ENCODE results near the gene TCF23. TPM values are rescaled to one million over a fixed set of nuclear protein-coding genes. Genes with fewer than 3 reads are reported as not detected.
"Not testable (repeated sequence)": the region's sequence is repeated elsewhere in the genome, so short reads cannot be mapped to it uniquely, and the experiment has no call there.

The TCF23 gene
- total RNA-seq, 1 experiment from 2014 or later, result not detected

DNA sequence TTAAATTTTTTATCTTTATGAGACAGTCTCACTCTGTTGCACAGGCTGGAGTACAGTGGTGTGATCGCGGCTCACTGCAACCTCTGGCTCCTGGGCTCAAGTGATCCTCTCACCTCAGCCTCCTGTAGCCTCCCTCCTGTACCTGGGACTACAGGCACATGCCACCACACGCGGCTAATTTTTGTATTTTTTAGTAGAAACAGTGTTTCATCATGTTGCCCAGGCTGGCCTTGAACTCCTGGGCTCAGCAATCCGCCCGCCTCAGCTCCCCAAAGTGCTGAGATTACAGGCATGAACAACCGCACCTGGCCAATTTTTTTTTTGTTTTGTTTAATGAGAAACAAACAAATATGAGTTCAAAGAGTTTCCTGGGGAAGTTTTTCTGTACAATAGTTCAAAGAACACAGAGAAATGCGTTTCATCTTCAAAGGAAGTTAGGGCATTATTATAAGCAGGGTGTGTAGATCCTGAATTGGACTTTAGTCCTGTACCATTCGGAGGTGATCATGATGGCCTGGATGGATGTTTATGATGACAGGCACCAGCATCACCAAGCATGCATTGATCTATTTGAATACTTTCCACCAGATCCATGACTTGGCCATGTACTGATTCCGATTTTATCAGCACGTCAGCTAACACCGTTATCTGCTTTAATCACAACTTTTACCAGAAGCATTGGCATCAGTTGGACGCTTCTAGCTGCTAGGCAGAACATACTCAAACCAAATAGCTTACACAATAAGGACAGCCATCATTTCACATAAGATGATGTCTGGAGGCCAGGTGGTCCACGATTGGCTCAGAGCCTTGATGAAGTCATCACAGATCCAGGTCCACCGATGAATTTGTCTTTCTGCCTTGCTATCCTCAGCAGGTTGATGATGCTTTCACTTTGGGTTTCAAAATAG lies 28.9 kb downstream of the TCF23 start:
- Histone ChIP-seq H3K4me1 (replicated peaks) (peaks cover 47% of the 10 kb centered on the region), H3K36me3 (no peaks in the 10 kb centered on the region), H3K9me3 (replicated peaks) (no peaks in the 10 kb centered on the region), H3K27me3 (replicated peaks) (no peaks in the 10 kb centered on the region), H3K4me3 (no peak overlapping the region), H3K27ac (no peak overlapping the region)
- DNase-seq (ENCODE audit: low read depth in 1 of 2, low spot score in 2 of 2), result no peak

DNA sequence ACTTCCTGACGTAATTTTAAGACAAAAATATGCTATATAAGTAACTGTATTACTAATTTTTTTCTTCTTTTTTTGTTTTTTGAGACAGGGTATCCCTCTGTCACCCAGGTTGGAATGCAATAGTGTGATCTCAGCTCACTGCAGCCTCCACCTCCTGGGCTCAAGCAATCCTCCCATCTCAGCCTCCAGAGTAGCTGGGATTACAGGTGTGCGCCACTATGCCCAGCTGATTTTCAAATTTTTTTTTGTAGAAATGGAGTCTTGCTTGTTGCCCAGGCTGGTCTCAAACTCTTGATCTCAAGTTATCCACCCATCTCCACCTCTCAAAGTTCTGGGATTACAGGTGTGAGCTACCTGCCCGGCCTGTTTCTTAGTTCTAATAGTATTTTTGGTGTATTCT lies 29.7 kb downstream of the TCF23 start:
- Histone ChIP-seq H3K9me3 (replicated peaks) (no peaks in the 10 kb centered on the region), H3K4me1 (replicated peaks) (peaks cover 54% of the 10 kb centered on the region), H3K36me3 (no peaks in the 10 kb centered on the region), H3K27ac (no peak overlapping the region), H3K27me3 (replicated peaks) (no peaks in the 10 kb centered on the region), H3K4me3 (no peak overlapping the region)
- no peak for DNase-seq (ENCODE audit: low read depth in 1 of 2, low spot score in 2 of 2)

DNA sequence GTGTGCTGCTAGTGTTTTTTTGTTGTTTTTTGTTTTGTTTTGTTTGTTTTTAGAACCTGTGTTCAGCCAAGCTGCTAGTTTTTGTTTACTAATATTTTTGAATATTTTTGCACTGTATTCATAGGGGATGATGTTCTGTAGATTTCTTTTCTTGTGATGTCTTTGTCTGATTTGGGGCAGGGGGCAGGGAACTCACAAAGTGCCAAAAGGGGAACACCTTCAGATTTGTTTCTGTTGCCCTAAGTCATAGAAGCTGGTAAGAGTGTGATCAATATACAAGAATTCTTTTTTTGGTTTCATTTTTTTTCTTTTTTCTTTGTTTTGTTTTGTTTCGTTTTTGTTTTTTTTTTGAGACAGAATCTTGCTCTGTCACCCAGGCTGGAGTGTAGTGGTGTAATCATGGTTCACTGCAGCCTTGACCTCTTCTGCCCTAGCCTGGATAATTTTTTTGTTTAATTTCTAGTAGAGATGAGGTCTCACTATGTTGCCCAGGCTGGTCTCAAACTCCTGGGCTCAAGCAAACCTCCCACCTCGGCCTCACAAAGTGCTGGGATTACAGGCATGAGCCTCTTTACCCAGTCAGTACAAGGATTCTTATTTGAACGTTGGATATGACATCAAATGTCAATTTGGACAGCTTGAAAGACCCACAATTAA lies 30.7 kb downstream of the TCF23 start:
- no peak for DNase-seq (ENCODE audit: low read depth in 1 of 2, low spot score in 2 of 2)
- H3K36me3 ChIP-seq, result no peaks in the 10 kb centered on the region
- H3K4me1 ChIP-seq (replicated peaks), result peaks cover 60% of the 10 kb centered on the region
- H3K9me3 ChIP-seq (replicated peaks), result 0 out of 2 replicates have a peak, but pooled peaks cover 4% of the 10 kb centered on the region
- H3K27ac ChIP-seq, result peak overlapping the region; percentile 98
- no peak overlapping the region for H3K4me3 ChIP-seq
- no peaks in the 10 kb centered on the region for H3K27me3 ChIP-seq (replicated peaks)

DNA sequence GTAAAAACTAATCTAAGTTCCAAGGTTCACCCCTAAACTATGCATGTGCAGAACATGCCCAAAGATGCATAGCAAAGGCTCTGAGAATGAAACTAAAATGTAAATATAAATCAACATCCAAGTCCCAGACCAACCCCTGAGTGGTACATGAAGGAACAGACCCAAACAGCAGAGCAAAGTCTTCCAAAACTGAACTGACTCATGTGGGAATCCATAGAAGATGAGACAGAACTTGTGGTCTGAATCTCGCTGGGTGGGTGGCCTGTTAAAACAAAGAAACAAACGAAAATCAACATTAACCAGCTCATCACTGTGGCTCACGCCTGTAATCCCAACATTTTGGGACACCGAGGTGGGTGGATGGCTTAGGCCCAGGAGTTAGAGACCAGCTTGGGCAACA lies 33.5 kb downstream of the TCF23 start:
- peak; percentile 92 to 96 for DNase-seq (ENCODE audit: low read depth in 1 of 2, low spot score in 2 of 2)
- H3K4me1 ChIP-seq (replicated peaks), result peaks cover 80% of the 10 kb centered on the region
- H3K36me3 ChIP-seq, result no peaks in the 10 kb centered on the region

DNA sequence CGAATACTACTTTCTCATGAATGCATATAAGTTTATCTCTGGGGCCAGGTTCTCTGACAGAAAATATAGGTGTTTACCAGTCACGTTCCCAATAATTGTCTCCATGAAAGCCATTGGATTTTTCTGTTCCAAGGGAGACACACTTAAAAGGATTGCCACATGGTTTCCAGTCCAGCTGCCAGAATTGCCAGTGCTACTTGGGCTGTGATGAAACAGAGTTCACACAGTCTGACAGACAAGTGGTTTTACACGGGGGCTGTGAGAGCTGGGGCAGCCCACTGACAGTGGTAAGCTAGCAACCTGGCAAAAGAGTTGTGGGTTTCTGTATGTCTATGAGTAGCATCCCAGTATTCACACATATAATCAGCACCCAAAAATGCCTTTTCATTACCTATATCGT lies 35.3 kb downstream of the TCF23 start:
- Histone ChIP-seq H3K36me3 (no peaks in the 10 kb centered on the region), H3K27me3 (replicated peaks) (no peaks in the 10 kb centered on the region), H3K9me3 (replicated peaks) (0 out of 2 replicates have a peak, but pooled peaks cover 4% of the 10 kb centered on the region), H3K4me1 (replicated peaks) (peaks cover 95% of the 10 kb centered on the region), H3K4me3 (no peak overlapping the region), H3K27ac (peak overlapping the region; percentile 98)
- peak in 1 of 2 experiments; percentile 53 for DNase-seq (ENCODE audit: low read depth in 1 of 2, low spot score in 2 of 2)

More for the DNA sequence above, 33.5 kb downstream of the TCF23 start:
- H3K27ac ChIP-seq, result peak overlapping the region; percentile 98
- H3K9me3 ChIP-seq (replicated peaks), result 0 out of 2 replicates have a peak, but pooled peaks cover 4% of the 10 kb centered on the region
- H3K27me3 ChIP-seq (replicated peaks), result no peaks in the 10 kb centered on the region
- no peak overlapping the region for H3K4me3 ChIP-seq

DNA sequence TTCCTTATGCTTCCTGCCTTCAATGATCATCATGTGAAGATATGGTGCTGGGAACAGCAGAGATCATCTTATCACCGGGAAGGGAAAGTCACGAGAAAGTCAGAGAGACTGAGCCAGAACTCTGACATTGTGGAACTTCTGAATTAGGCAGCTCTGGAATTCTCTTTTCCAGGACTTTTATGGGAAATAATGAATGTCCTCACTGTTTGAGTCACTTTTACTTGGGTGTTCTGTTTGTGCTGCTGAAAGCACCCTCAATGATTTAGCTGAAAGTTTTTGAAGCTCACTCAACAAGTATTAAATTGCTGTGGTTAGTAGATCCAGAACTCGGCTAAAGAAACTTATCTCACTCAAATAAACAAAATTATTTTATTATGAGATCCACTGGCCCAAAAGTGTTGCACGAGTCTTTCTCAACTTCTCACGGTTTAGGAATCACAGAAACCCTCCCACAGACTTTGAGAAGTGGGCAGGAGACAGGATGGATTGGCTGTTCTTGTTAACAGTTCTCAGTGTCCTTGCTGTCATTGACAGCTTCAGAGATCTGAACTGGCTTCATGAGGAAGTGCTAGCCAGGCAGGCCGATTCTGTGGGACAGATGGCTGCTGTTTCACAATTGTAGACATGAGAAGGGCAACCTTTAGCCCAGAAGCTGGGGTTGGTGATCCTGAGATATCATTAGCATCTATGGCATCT lies 36.7 kb downstream of the TCF23 start:
- Histone ChIP-seq H3K9me3 (replicated peaks) (0 out of 2 replicates have a peak, but pooled peaks cover 4% of the 10 kb centered on the region), H3K4me3 (no peak overlapping the region), H3K4me1 (replicated peaks) (peaks cover 83% of the 10 kb centered on the region), H3K36me3 (no peaks in the 10 kb centered on the region), H3K27ac (peak overlapping the region; percentile 98), H3K27me3 (replicated peaks) (no peaks in the 10 kb centered on the region)
- DNase-seq (ENCODE audit: low read depth in 1 of 2, low spot score in 2 of 2), result peak; percentile 86 to 96

DNA sequence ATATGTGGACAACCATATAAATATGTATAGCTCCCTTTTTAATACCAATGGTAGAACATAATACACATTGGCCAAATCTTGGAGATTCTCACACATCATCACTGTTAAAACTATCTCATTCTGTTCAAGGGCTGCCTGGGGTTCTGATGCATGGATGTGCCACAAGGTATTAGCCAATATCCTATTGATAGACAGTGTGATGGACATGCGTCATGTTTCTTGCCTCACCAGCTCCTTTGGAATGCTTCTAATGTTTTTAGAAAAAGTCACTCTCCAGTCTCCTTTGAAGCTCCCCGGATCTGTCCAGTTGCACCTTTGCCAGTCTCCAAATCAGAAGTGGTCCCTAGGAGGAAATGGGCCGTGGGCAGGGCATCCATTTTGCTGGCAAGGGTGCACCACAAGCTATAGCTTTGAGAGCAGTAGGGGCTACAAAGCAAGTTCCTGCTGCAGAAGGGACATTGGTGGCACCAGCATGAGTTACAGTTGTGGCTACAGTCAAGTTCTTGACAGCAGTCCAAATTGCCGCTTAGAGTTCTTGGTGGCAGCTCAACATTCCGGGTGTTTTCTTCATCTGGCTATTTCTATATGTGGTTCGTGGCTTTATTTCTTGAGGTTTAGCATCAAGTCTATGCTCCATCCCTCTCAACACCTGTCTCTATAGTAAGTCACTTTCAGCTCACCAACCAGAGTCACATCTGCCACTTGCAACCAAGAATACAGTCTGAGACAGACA lies 38.0 kb downstream of the TCF23 start:
- peaks cover 76% of the 10 kb centered on the region for H3K4me1 ChIP-seq (replicated peaks)
- no peaks in the 10 kb centered on the region for H3K36me3 ChIP-seq
- 0 out of 2 replicates have a peak, but pooled peaks cover 4% of the 10 kb centered on the region for H3K9me3 ChIP-seq (replicated peaks)
- no peaks in the 10 kb centered on the region for H3K27me3 ChIP-seq (replicated peaks)
- peak overlapping the region; percentile 98 for H3K27ac ChIP-seq
- no peak for DNase-seq (ENCODE audit: low read depth in 1 of 2, low spot score in 2 of 2)
- H3K4me3 ChIP-seq, result no peak overlapping the region

DNA sequence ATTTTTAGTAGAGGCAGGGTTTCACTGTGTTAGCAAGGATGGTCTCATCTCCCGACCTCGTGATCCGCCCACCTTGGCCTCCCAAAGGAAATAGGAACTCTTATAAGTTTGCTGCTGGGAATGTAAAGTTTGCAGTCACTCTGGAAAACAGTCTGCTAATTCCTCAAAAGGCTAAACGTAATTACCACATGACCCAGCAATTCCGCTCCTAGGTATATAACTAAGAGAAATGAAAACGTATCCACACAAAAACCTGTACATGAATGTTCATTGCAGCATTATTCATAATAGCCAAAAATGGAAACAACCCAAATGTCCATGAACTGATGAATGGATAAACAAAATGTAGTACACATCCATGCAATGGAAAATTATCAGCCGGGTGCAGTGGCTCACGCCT lies 41.2 kb downstream of the TCF23 start:
- H3K4me1 ChIP-seq (replicated peaks), result peaks cover 53% of the 10 kb centered on the region
- H3K27ac ChIP-seq, result no peak overlapping the region
- H3K4me3 ChIP-seq, result no peak overlapping the region
- no peak for DNase-seq (ENCODE audit: low read depth in 1 of 2, low spot score in 2 of 2)
- no peaks in the 10 kb centered on the region for H3K9me3 ChIP-seq (replicated peaks)
- no peaks in the 10 kb centered on the region for H3K27me3 ChIP-seq (replicated peaks)
- H3K36me3 ChIP-seq, result no peaks in the 10 kb centered on the region

DNA sequence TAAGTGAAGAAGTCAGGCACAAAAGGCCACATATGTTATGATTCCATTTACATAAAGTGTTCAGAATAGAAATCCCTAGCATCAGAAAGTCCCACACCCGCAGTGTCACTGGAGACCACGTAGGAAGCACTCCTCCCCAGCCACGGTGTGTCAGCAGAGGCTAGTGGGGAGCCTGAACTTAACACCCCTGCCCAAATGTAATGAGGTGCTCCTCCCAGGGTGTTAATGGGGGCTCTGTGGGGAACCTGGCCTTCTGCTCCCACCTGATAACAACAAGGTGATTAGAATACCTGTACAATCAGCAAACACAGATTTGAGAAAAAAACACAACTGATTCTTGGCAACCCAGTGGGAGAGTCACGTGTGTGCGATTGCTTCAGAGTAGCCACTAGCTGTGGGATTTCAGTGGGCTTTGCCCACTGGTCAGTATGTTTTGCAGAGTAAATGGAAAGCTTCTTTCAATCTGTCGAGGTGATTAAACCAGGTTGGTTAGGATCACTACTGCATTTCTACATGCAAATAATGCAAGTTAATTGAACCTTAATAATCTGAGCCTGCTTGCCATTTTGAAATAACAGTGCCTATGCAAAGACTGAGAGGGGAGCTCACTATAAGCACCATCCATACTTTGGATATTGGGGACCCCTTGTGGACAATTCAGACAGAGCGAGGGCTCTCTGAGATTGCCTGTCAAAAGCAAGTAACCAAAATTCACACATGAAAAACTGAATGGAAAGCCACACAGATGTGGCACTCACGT lies 42.4 kb downstream of the TCF23 start:
- Histone ChIP-seq H3K27me3 (replicated peaks) (no peaks in the 10 kb centered on the region), H3K9me3 (replicated peaks) (no peaks in the 10 kb centered on the region), H3K27ac (no peak overlapping the region), H3K36me3 (no peaks in the 10 kb centered on the region), H3K4me3 (no peak overlapping the region), H3K4me1 (replicated peaks) (peaks cover 44% of the 10 kb centered on the region)
- peak; percentile 65 to 70 for DNase-seq (ENCODE audit: low read depth in 1 of 2, low spot score in 2 of 2)

DNA sequence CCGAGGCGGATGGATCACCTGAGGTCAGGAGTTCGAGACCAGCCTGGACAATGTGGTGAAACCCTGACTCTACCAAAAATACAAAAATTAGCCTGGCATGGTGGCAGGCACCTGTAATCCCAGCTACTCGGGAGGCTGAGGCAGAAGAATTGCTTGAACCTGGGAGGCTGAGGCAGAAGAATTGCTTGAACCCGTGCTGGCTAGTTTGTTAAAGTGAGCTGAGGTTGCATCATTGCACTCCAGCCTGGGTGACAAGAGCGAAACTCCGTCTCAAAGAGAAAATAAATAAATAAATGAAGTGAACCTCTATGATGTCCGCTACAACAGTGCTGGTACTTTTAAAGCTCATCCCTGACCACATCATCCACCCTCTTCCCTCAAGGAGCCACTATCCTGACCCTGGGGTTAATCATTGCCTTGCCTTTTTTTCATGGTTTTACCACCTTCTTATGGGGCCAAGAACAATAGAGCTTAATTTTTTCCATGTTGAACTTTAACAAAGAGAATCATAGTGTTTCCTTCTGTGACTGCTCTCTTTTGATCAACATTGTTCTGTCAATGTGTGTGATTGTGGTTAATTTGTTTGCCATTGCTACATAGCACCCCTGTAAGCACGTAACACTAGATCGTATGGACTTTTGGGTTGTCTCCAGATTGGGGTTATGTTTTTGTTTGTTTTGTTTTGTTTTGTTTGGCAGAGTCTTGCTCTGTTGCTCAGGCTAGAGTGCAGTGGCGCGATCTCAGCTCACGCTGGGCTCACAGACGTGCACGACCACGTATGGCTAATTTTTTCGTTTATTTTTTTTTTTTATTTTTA lies 45.9 kb downstream of the TCF23 start:
- H3K9me3 ChIP-seq (replicated peaks), result no peaks in the 10 kb centered on the region
- H3K27me3 ChIP-seq (replicated peaks), result no peaks in the 10 kb centered on the region
- H3K36me3 ChIP-seq, result no peaks in the 10 kb centered on the region
- H3K4me1 ChIP-seq (replicated peaks), result peaks cover 14% of the 10 kb centered on the region
- DNase-seq (ENCODE audit: low read depth in 1 of 2, low spot score in 2 of 2), result peak in 1 of 2 experiments; percentile 81
- no peak overlapping the region for H3K4me3 ChIP-seq
- no peak overlapping the region for H3K27ac ChIP-seq

DNA sequence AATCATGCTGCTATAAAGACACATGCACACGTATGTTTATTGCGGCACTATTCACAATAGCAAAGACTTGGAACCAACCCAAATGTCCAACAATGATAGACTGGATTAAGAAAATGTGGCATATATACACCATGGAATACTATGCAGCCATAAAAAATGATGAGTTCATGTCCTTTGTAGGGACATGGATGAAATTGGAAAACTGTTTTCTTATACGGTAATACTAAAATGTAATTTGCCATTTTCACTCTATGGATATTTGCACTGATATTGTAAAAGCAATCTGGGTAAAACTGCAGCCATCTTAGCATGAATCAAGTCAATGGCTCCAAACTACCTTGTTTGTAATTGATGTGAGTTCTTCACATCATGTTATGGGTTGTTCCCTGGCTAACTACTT lies 47.0 kb downstream of the TCF23 start:
- peaks cover 14% of the 10 kb centered on the region for H3K4me1 ChIP-seq (replicated peaks)

DNA sequence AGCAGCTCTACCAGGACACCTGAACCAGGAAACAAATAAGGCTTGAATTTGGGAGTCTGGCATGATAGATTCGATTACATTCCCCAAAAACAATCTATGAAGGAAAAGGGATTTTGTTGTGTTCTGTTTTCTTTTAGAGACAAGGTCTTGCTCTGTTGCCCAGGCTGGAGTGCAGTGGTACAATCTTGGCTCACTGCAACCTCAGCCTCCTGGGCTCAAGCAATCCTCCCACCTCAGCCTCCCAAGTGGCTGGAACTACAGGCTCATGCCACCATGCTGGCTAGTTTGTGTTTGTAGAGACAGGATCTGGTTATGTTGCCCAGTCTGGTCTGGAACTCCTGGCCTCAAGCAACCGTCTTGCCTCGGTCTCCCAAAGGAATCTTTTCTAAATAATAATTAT lies 49.3 kb downstream of the TCF23 start:
- not testable (repeated sequence) for H3K27ac ChIP-seq; H3K4me1 ChIP-seq (replicated peaks); H3K4me3 ChIP-seq; H3K9me3 ChIP-seq (replicated peaks); H3K27me3 ChIP-seq (replicated peaks); DNase-seq (ENCODE audit: low read depth in 1 of 2, low spot score in 2 of 2)
- H3K36me3 ChIP-seq, result peaks cover 25% of the 10 kb centered on the region

More for the DNA sequence above, 47.0 kb downstream of the TCF23 start:
- H3K4me3 ChIP-seq; H3K27ac ChIP-seq; H3K9me3 ChIP-seq (replicated peaks); H3K27me3 ChIP-seq (replicated peaks); H3K36me3 ChIP-seq; DNase-seq (ENCODE audit: low read depth in 1 of 2, low spot score in 2 of 2): not testable (repeated sequence)

Data from SJSA1 (cell line).